T47D (cell line): Measurements from ENCODE around the gene ST3GAL3.

Experiments used
- DNase-seq, 2 experiments: peaks; one replicate each; pipeline versions ENCODE4 v3.0.0 to v3.0.0-alpha.2; 2011 to 2012; ENCODE audit warnings: low read depth in 1 of 2, low spot score in 1 of 2
- JUND ChIP-seq: IDR thresholded peaks from 2 replicates; pipeline ENCODE4 v1.6.1; 2012; ENCODE audit warnings: low read depth
- in situ Hi-C: cut with HindIII; loops from 2 replicates; pipeline ENCODE4 v1.10.0; 2016; ENCODE audit warnings: low sequenced_read_pairs, low pct_unique_long_range_greater_than_20kb

Gene ST3GAL3

GRCh38 chr1:43742026-43742425 lies 34.7 kb downstream of the ST3GAL3 start:
- in situ Hi-C loops, result no loop called here
- DNase-seq, result no peak
- no peak for TF ChIP-seq JUND

- no peak for TF ChIP-seq JUND
- in situ Hi-C loops, result no loop called here
- no peak for DNase-seq
Measured at GRCh38 chr1:43743206-43743605, 35.9 kb downstream of the ST3GAL3 start.

GRCh38 chr1:43747736-43748135 lies 40.4 kb downstream of the ST3GAL3 start:
- no peak for TF ChIP-seq JUND
- DNase-seq, result no peak
- in situ Hi-C loops, result no loop called here

- no peak for TF ChIP-seq JUND
- DNase-seq, result no peak
- in situ Hi-C loops, result no loop called here
Measured at GRCh38 chr1:43750083-43750482, 42.7 kb downstream of the ST3GAL3 start.

GRCh38 chr1:43753422-43753821 lies 46.1 kb downstream of the ST3GAL3 start:
- no peak for TF ChIP-seq JUND
- no peak for DNase-seq
- in situ Hi-C loops, result no loop called here

- in situ Hi-C loops, result no loop called here
- no peak for DNase-seq
- no peak for TF ChIP-seq JUND
Measured at GRCh38 chr1:43754892-43755291, 47.6 kb downstream of the ST3GAL3 start.

GRCh38 chr1:43757343-43758053 lies 50.2 kb downstream of the ST3GAL3 start:
- TF ChIP-seq JUND, result no peak
- in situ Hi-C loops, result no loop called here
- peak in 1 of 2 experiments; percentile 33 for DNase-seq

GRCh38 chr1:43760745-43761317 lies 53.5 kb downstream of the ST3GAL3 start:
- in situ Hi-C loops, result no loop called here
- no peak for TF ChIP-seq JUND
- DNase-seq, result no peak

- peak; percentile 44 to 87 for DNase-seq
- no peak for TF ChIP-seq JUND
- in situ Hi-C loops, result no loop called here
Measured at GRCh38 chr1:43763497-43763973, 56.2 kb downstream of the ST3GAL3 start.

- no peak for DNase-seq
- TF ChIP-seq JUND, result no peak
- in situ Hi-C loops, result no loop called here
Measured at GRCh38 chr1:43764581-43764980, 57.2 kb downstream of the ST3GAL3 start.

GRCh38 chr1:43766086-43766784 lies 58.9 kb downstream of the ST3GAL3 start:
- DNase-seq, result no peak
- TF ChIP-seq JUND, result no peak
- in situ Hi-C loops, result no loop called here

- no peak for TF ChIP-seq JUND
- DNase-seq, result no peak
- in situ Hi-C loops, result no loop called here
Measured at GRCh38 chr1:43766818-43767525, 59.6 kb downstream of the ST3GAL3 start.
